HepG2 (cell line): ENCODE data around the gene SKI. TPM values are rescaled to one million over a fixed set of nuclear protein-coding genes. Genes with fewer than 3 reads are reported as not detected.

Source experiments
- ATAC-seq: fragments of 200-7000 bp; cut with Tn5 transposase; 3 replicates; pipeline ENCODE4 v1.9.1; 2020; ENCODE audit warnings: mild to moderate bottlenecking, moderate library complexity
- BruUV-seq: library from RNA; stranded (reverse); fragments of 400-500 nt; replicated peaks from 2 replicates; lab custom pipeline; 2021; lab: Mats Ljungman, UMichigan
- CTCF ChIA-PET: fragments of 300-600 bp; formaldehyde crosslinking; extraction: SDS; loops from one replicate; lab custom pipeline; 2021; ENCODE audit warnings: low total read pairs, inconsistent platforms, low intra/inter-chr PET ratio; lab: Yijun Ruan, JAX
- POLR2A ChIA-PET: fragments of 350-600 bp; sonication (Branson Sonifier 250); formaldehyde crosslinking; loops from one replicate; lab custom pipeline; 2020; ENCODE audit warnings: antibody characterized with exemption, inconsistent platforms; lab: Yijun Ruan, JAX
- DNase-seq: peaks from one replicate; pipeline ENCODE4 v3.0.0-alpha.2; 2015; ENCODE audit warnings: low spot score
- FAIRE-seq: peaks from 3 replicates; lab custom pipeline; 2011; peaks lifted over from hg19 to GRCh38; lab: Jason Lieb, UNC
- H2AFZ ChIP-seq: one replicate; pipeline ENCODE4 v1.6.1; 2011; ENCODE audit warnings: low read length, inconsistent platforms
- H3K27ac ChIP-seq: fragments of 300-600 bp; 3 replicates; pipeline ENCODE4 v1.8.0; 2011; ENCODE audit warnings: mixed run types, mild to moderate bottlenecking, mixed read lengths, low read length, inconsistent platforms; ENCODE audit not compliant: insufficient read depth; ENCODE audit errors: extremely low read length
- H3K27me3 ChIP-seq, 2 experiments: fragments of 200-600 bp in 1 of 2; 2 replicates in 1 of 2; 3 replicates in 1 of 2; pipeline versions ENCODE4 v1.6.0 to v1.8.0; 2011; ENCODE audit warnings: low read length in 2 of 2, mild to moderate bottlenecking in 2 of 2, moderate library complexity in 2 of 2, inconsistent platforms in 1 of 2; ENCODE audit not compliant: insufficient read depth in 2 of 2, control insufficient read depth in 1 of 2
- H3K36me3 ChIP-seq, 2 experiments: fragments of 200-600 bp in 1 of 2; replicated peaks in 1 of 2; 2 replicates in 1 of 2; 3 replicates in 1 of 2; pipeline versions ENCODE4 v1.5.1 to v1.8.0; 2011; ENCODE audit warnings: low read length in 2 of 2, inconsistent platforms in 1 of 2; ENCODE audit not compliant: insufficient read depth in 2 of 2, control insufficient read depth in 1 of 2
- H3K4me1 ChIP-seq: 2 replicates; pipeline ENCODE4 v1.5.1; 2012; ENCODE audit warnings: low read length, inconsistent platforms; ENCODE audit not compliant: insufficient read depth
- H3K4me2 ChIP-seq: 2 replicates; pipeline ENCODE4 v1.6.0; 2011; ENCODE audit warnings: low read depth, low read length, inconsistent platforms
- H3K4me3 ChIP-seq, 3 experiments: fragments of 200-600 bp in 1 of 3; sonication (generic), shearing (Covaris generic) in 1 of 3; replicated peaks in 1 of 3; 2 replicates each; pipeline ENCODE4 v1.5.1; 2011 to 2016; ENCODE audit warnings: low read length in 3 of 3, inconsistent platforms in 2 of 3, low read depth in 2 of 3, mild to moderate bottlenecking in 2 of 3, control low read depth in 1 of 3, mixed read lengths in 1 of 3; ENCODE audit not compliant: insufficient read depth in 1 of 3
- H3K79me2 ChIP-seq: one replicate; pipeline ENCODE4 v1.6.1; 2011; ENCODE audit warnings: low read length, inconsistent platforms; ENCODE audit not compliant: insufficient read depth
- H3K9ac ChIP-seq: 2 replicates; pipeline ENCODE4 v1.6.0; 2011; ENCODE audit warnings: mild to moderate bottlenecking, low read depth, low read length, inconsistent platforms; ENCODE audit not compliant: insufficient read depth
- H3K9me3 ChIP-seq: 2 replicates; pipeline ENCODE4 v1.5.1; 2012; ENCODE audit warnings: mild to moderate bottlenecking, low read length
- H4K20me1 ChIP-seq: 2 replicates; pipeline ENCODE4 v1.6.0; 2011; ENCODE audit warnings: inconsistent platforms, mild to moderate bottlenecking, low read length, moderate library complexity; ENCODE audit not compliant: insufficient read depth
- CBX5 ChIP-seq: sonication (generic); formaldehyde crosslinking; IDR thresholded peaks from 2 replicates; pipeline ENCODE4 v1.4.0; 2020; ENCODE audit warnings: missing genetic modification reagents, borderline replicate concordance
- ELK4 ChIP-seq: sonication (generic); formaldehyde crosslinking; IDR thresholded peaks from 2 replicates; pipeline ENCODE4 v1.9.0; 2021; ENCODE audit warnings: missing genetic modification reagents, borderline replicate concordance
- IRF2 ChIP-seq: IDR thresholded peaks from 2 replicates; pipeline ENCODE4 v1.6.1; 2018; ENCODE audit warnings: missing genetic modification reagents, missing compliant biosample characterization
- THAP11 ChIP-seq: IDR thresholded peaks from 2 replicates; pipeline ENCODE4 v1.6.1; 2016; ENCODE audit warnings: missing biosample characterization, missing genetic modification reagents
- ZBTB3 ChIP-seq: sonication (generic); formaldehyde crosslinking; IDR thresholded peaks from 2 replicates; pipeline ENCODE4 v1.4.0; 2020; ENCODE audit warnings: low read depth, mild to moderate bottlenecking, moderate library complexity, missing genetic modification reagents, borderline replicate concordance
- ZFP1 ChIP-seq: IDR thresholded peaks from 2 replicates; pipeline ENCODE4 v1.6.1; 2016
- ZNF44 ChIP-seq: sonication (generic); formaldehyde crosslinking; IDR thresholded peaks from 2 replicates; pipeline ENCODE4 v1.5.1; 2020; ENCODE audit warnings: mild to moderate bottlenecking, missing genetic modification reagents
- ZSCAN31 ChIP-seq: sonication (generic); formaldehyde crosslinking; IDR thresholded peaks from 2 replicates; pipeline ENCODE4 v1.5.0; 2020; ENCODE audit warnings: low read depth, mild to moderate bottlenecking, missing genetic modification reagents
- WGBS: methylation state at CpG from one replicate; pipeline ENCODE4 v1.1.6; 2017; ENCODE audit warnings: low lambda C conversion rate; 5-methylcytosine and 5-hydroxymethylcytosine counted together
- in situ Hi-C: cut with HindIII; loops from 2 replicates; pipeline ENCODE4 v1.10.0; 2017; ENCODE audit warnings: low pct_unique_long_range_greater_than_20kb; ENCODE audit not compliant: extremely low pct_ligation_motif_present
- intact Hi-C: fragments of 100-400 bp; cut with micrococcal nuclease; formaldehyde crosslinking; loops from one replicate; pipeline ENCODE4 v1.10.0; 2022; ENCODE audit not compliant: unreplicated experiment
- polyA plus RNA-seq, 8 experiments: library from polyadenylated mRNA; depleted of rRNA in 3 of 8; stranded (reverse) in 7 of 8; unstranded in 1 of 8; fragments of >200 nt; fragmentation: Illumina TruSeq in 4 of 8; extraction: Trizol in 4 of 8; gene quantifications; 2 replicates each; pipeline versions ENCODE4 v1.2.1 to v1.2.3, GENCODE V29; 2011 to 2016; ENCODE audit warnings: low read depth in 4 of 8, missing spikeins in 1 of 8, mixed read lengths in 1 of 8; ENCODE audit not compliant: insufficient read depth in 1 of 8
- total RNA-seq, 5 experiments: library from RNA; depleted of rRNA; stranded (reverse); fragments of >200 nt; fragmentation: Illumina TruSeq; extraction: Trizol; gene quantifications; 2 replicates each; pipeline ENCODE4 v1.2.3, GENCODE V29; 2016; ENCODE audit warnings: low read depth in 1 of 5
- TF ChIP-seq, protein P1 (sequence below): sonication (generic); formaldehyde crosslinking; IDR thresholded peaks from 2 replicates; pipeline ENCODE4 v1.5.1; 2020; ENCODE audit warnings: missing genetic modification reagents, mild to moderate bottlenecking, borderline replicate concordance

SKI gene
- total and polyA plus RNA-seq, 2 of the 13 experiments (the other 11 are each of a cell fraction or from before 2014, with no cell fraction given) = 4.7 to 6.9 TPM

DNA sequence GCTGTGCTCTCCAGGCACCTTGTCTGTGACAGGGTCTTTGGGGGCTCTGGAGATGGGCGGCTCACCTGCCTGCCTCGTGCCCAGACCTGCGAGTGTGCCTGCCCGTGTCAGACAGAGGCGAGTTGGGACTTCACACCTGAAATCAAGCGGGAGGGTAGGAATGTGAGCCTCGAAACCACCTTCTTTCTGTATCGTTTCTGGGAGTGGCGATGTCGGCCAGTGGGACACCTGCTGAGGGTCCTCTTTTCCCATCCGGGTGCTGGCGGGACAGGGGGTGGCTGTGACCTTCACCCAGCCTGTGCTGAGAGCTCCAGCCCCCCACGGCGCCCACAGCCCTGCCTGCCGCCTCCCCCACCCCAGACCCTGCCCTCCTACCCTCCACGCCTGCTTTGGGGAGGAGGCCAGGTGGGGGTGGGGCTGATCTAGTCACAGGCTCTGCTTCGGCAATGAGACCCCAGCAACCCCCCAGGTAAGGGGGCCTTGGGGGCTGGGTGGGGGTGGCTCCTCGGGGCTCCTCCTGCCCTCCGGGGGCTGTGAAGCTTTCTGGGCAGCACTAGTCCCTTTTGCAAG lies 17.9 kb upstream of the SKI start (continued):
- TF ChIP-seq ELK4 = no peak
- TF ChIP-seq THAP11 = no peak
- TF ChIP-seq IRF2 (CRISPR knock-in tag) = no peak
- TF ChIP-seq, all 625 proteins: peak for 0

DNA sequence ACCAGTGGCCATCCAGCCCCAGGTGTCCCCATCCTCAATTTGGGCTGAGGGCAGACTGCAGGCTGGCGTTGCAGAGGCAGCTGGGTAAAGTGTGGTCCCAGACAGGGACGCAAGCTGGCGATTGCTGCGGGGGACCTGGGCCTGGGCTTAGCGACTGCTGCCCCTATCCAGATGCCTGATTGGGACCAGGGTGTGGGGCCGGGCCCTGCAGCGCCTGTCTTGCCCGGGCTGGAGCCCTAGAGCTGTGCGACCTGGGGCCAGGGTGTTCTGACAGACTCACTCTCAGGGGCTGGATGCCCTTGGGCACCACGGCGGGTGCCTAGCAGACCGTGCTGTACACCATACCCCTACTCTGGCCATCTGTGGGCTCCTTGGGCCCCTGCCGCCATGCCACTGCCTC lies 17.3 kb upstream of the SKI start:
- no peak overlapping the region for H3K27ac ChIP-seq
- intact Hi-C loops = no loop called here
- DNase-seq = no peak

More for the DNA sequence above, 17.3 kb upstream of the SKI start:
- Histone ChIP-seq H4K20me1 (no peaks in the 10 kb centered on the region), H3K27me3 (peaks cover 1 to 6% of the 10 kb centered on the region in 2 experiments; a peak in 1 of 5 replicates), H2AFZ (no peak overlapping the region), H3K9ac (no peak overlapping the region), H3K79me2 (no peaks in the 10 kb centered on the region), H3K4me2 (no peak overlapping the region), H3K4me1 (peaks cover 79% of the 10 kb centered on the region), H3K4me3 (no peak overlapping the region), H3K9me3 (no peaks in the 10 kb centered on the region), H3K36me3 (no peaks in the 10 kb centered on the region)
- 97% methylated on average over 10 of the region's 13 CpGs for WGBS
- ChIA-PET CTCF (no interaction called here), POLR2A (interaction anchor here (0.8 to 1.2 kb wide), 2 partner anchors 9 to 19 kb away, joined by 3 to 4 read pairs; no protein-coding TSS in a partner anchor)
- ATAC-seq (no peak), FAIRE-seq (no peak)
- no TSS peak for BruUV-seq
- TF ChIP-seq, protein P1, sequence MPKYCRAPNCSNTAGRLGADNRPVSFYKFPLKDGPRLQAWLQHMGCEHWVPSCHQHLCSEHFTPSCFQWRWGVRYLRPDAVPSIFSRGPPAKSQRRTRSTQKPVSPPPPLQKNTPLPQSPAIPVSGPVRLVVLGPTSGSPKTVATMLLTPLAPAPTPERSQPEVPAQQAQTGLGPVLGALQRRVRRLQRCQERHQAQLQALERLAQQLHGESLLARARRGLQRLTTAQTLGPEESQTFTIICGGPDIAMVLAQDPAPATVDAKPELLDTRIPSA (CRISPR knock-in tag) = no peak
- TF ChIP-seq ZSCAN31 (CRISPR knock-in tag) = no peak
- no peak for TF ChIP-seq CBX5 (CRISPR knock-in tag)
- no peak for TF ChIP-seq ZFP1 (CRISPR knock-in tag)
- TF ChIP-seq ZBTB3 (CRISPR knock-in tag) = no peak
- TF ChIP-seq ZNF44 = no peak
- in situ Hi-C loops = no loop called here
